Neural cell (in vitro differentiated cells): Measurements from ENCODE around the gene ZNF277.

Source experiments
- CTCF ChIP-seq: fragments of 450-650 bp; IDR thresholded peaks from 2 replicates; pipeline ENCODE4 v1.5.1; 2014; ENCODE audit warnings: antibody characterized with exemption, mild to moderate bottlenecking, moderate library complexity; ENCODE audit not compliant: poor library complexity, severe bottlenecking
- EP300 ChIP-seq: fragments of 450-650 bp; conservative IDR thresholded peaks from 2 replicates; pipeline ENCODE4 v1.6.1; 2014; ENCODE audit warnings: antibody characterized with exemption, mild to moderate bottlenecking, moderate library complexity; ENCODE audit not compliant: poor library complexity, severe bottlenecking
- EZH2 ChIP-seq: fragments of 200-600, 300-800 bp; shearing (Covaris generic), sonication (generic); IDR thresholded peaks from 2 replicates; pipeline ENCODE4 v1.6.1; 2014; ENCODE audit warnings: antibody characterized with exemption, low read length, borderline replicate concordance, mild to moderate bottlenecking; ENCODE audit not compliant: insufficient read depth, poor library complexity, severe bottlenecking
- MXI1 ChIP-seq: fragments of 450-650 bp; conservative IDR thresholded peaks from 2 replicates; pipeline ENCODE4 v1.6.1; 2014; ENCODE audit warnings: antibody characterized with exemption, mild to moderate bottlenecking; ENCODE audit not compliant: poor library complexity, severe bottlenecking
- POLR2AphosphoS5 ChIP-seq: IDR thresholded peaks from 2 replicates; pipeline ENCODE4 v1.6.1; 2012
- RAD21 ChIP-seq: fragments of 450-650 bp; conservative IDR thresholded peaks from 2 replicates; pipeline ENCODE4 v1.6.1; 2014; ENCODE audit warnings: antibody characterized with exemption, mild to moderate bottlenecking, moderate library complexity
- TAF1 ChIP-seq: IDR thresholded peaks from 2 replicates; pipeline ENCODE4 v1.6.1; 2012; ENCODE audit warnings: low read depth
- TF ChIP-seq, protein P1 (sequence below): IDR thresholded peaks from 2 replicates; pipeline ENCODE4 v1.6.1; 2012; ENCODE audit warnings: borderline replicate concordance

DNA sequence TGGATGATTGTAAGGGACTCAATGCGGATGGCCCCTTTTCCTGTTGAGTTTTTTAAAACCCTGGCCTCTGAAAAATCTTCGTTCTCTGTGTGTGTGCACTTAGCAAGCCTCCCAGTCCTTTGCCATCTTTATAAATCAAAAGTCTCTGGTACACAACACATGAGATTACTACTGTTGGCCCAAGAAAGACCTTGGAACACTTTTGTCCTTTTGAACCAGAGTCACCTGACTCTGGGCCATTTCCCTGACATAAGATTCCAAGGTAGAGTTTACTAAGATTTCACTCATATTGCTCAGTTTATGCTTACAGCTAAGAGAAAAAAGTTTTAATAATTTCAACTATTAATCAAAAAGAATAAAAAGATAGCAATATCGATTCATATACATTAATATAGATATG is 179.0 kb downstream of the ZNF277 start:
- TF ChIP-seq CTCF (no peak), EP300 (no peak), TAF1 (no peak), RAD21 (no peak), POLR2AphosphoS5 (no peak), EZH2 (no peak), MXI1 (no peak)
- TF ChIP-seq, protein P1, sequence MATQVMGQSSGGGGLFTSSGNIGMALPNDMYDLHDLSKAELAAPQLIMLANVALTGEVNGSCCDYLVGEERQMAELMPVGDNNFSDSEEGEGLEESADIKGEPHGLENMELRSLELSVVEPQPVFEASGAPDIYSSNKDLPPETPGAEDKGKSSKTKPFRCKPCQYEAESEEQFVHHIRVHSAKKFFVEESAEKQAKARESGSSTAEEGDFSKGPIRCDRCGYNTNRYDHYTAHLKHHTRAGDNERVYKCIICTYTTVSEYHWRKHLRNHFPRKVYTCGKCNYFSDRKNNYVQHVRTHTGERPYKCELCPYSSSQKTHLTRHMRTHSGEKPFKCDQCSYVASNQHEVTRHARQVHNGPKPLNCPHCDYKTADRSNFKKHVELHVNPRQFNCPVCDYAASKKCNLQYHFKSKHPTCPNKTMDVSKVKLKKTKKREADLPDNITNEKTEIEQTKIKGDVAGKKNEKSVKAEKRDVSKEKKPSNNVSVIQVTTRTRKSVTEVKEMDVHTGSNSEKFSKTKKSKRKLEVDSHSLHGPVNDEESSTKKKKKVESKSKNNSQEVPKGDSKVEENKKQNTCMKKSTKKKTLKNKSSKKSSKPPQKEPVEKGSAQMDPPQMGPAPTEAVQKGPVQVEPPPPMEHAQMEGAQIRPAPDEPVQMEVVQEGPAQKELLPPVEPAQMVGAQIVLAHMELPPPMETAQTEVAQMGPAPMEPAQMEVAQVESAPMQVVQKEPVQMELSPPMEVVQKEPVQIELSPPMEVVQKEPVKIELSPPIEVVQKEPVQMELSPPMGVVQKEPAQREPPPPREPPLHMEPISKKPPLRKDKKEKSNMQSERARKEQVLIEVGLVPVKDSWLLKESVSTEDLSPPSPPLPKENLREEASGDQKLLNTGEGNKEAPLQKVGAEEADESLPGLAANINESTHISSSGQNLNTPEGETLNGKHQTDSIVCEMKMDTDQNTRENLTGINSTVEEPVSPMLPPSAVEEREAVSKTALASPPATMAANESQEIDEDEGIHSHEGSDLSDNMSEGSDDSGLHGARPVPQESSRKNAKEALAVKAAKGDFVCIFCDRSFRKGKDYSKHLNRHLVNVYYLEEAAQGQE = no peak
